K562 (cell line): ENCODE measurements around the gene CTIF. TPM values are rescaled to one million over a fixed set of nuclear protein-coding genes. Genes with fewer than 3 reads are reported as not detected.

ENCODE experiments used
- ATAC-seq: fragments of 200-7000 bp; cut with Tn5 transposase; 3 replicates; pipeline ENCODE4 v1.9.1; 2020; ENCODE audit warnings: moderate library complexity
- BruUV-seq: library from RNA; stranded (reverse); fragments of 400-500 nt; replicated peaks from 2 replicates; lab custom pipeline; 2021; lab: Mats Ljungman, UMichigan
- CTCF ChIA-PET: fragments of 300-600 bp; formaldehyde crosslinking; extraction: SDS; loops from one replicate; lab custom pipeline; 2021; ENCODE audit warnings: low intra/inter-chr PET ratio; lab: Yijun Ruan, JAX
- POLR2A ChIA-PET: fragments of 300-600, 350-650 bp; sonication (Branson Sonifier 250); formaldehyde crosslinking; extraction: SDS; loops from one replicate; lab custom pipeline; 2021; ENCODE audit warnings: antibody characterized with exemption, inconsistent platforms; lab: Yijun Ruan, JAX
- DNase-seq, 4 experiments: peaks; one replicate each; pipeline versions ENCODE4 v3.0.0 to v3.0.0-alpha.2; 2011 to 2018; ENCODE audit warnings: low spot score in 3 of 4, mixed read lengths in 3 of 4; ENCODE audit errors: extremely low read depth in 1 of 4
- FAIRE-seq: peaks from 2 replicates; lab custom pipeline; 2011; peaks lifted over from hg19 to GRCh38; lab: Jason Lieb, UNC
- H2AFZ ChIP-seq: 2 replicates; pipeline ENCODE4 v1.6.0; 2011; ENCODE audit warnings: low read depth, low read length, control low read depth, inconsistent platforms
- H3K27ac ChIP-seq: fragments of 200-600 bp; 3 replicates; pipeline ENCODE4 v1.8.0; 2011; ENCODE audit warnings: low read depth, mild to moderate bottlenecking, control low read depth, inconsistent platforms, low read length, moderate library complexity, mixed read lengths; ENCODE audit errors: extremely low read depth
- H3K27me3 ChIP-seq, 2 experiments: fragments of 300-600 bp in 1 of 2; 2 replicates in 1 of 2; 3 replicates in 1 of 2; pipeline versions ENCODE4 v1.6.0 to v1.8.0; 2011; ENCODE audit warnings: inconsistent platforms in 2 of 2, low read length in 2 of 2, mild to moderate bottlenecking in 1 of 2, mixed read lengths in 1 of 2, moderate library complexity in 1 of 2; ENCODE audit not compliant: control insufficient read depth in 2 of 2, insufficient read depth in 2 of 2
- H3K36me3 ChIP-seq: fragments of 300-600 bp; 3 replicates; pipeline ENCODE4 v1.8.0; 2011; ENCODE audit warnings: mild to moderate bottlenecking, low read length, inconsistent platforms; ENCODE audit not compliant: control insufficient read depth, insufficient read depth
- H3K4me1 ChIP-seq, 2 experiments: fragments of 200-600 bp in 1 of 2; replicated peaks in 1 of 2; 2 replicates in 1 of 2; 3 replicates in 1 of 2; pipeline versions ENCODE4 v1.5.1 to v1.8.0; 2011; ENCODE audit warnings: inconsistent platforms in 2 of 2, low read length in 2 of 2, mild to moderate bottlenecking in 1 of 2, mixed read lengths in 1 of 2, moderate library complexity in 1 of 2; ENCODE audit not compliant: control insufficient read depth in 2 of 2, insufficient read depth in 2 of 2
- H3K4me2 ChIP-seq: 2 replicates; pipeline ENCODE4 v1.6.1; 2011; ENCODE audit warnings: low read length, control low read depth, inconsistent platforms, mixed read lengths; ENCODE audit not compliant: insufficient read depth
- H3K4me3 ChIP-seq: fragments of 200-600 bp; sonication (generic), shearing (Covaris generic); 2 replicates; pipeline ENCODE4 v1.5.1; 2016; ENCODE audit warnings: control low read depth, inconsistent platforms
- H3K79me2 ChIP-seq: fragments of 200-600 bp; 3 replicates; pipeline ENCODE4 v1.8.0; 2011; ENCODE audit warnings: low read length, inconsistent platforms; ENCODE audit not compliant: control insufficient read depth, insufficient read depth
- H3K9ac ChIP-seq, 2 experiments: 2 replicates each; pipeline versions ENCODE4 v1.6.0 to v1.6.1; 2011; ENCODE audit warnings: low read depth in 2 of 2, low read length in 2 of 2, control low read depth in 1 of 2, inconsistent platforms in 1 of 2, mild to moderate bottlenecking in 1 of 2, mixed read lengths in 1 of 2; ENCODE audit not compliant: insufficient read depth in 1 of 2
- H3K9me1 ChIP-seq: one replicate; pipeline ENCODE4 v1.6.0; 2011; ENCODE audit warnings: inconsistent platforms, mild to moderate bottlenecking, low read length, moderate library complexity; ENCODE audit not compliant: control insufficient read depth, insufficient read depth
- H3K9me3 ChIP-seq: replicated peaks from 2 replicates; pipeline ENCODE4 v1.5.1; 2011; ENCODE audit warnings: low read depth, low read length, inconsistent platforms; ENCODE audit not compliant: control insufficient read depth, insufficient read depth
- H4K20me1 ChIP-seq: replicated peaks from 2 replicates; pipeline ENCODE4 v1.6.1; 2011; ENCODE audit warnings: low read length, inconsistent platforms, mixed read lengths; ENCODE audit not compliant: control insufficient read depth, insufficient read depth
- ESRRA ChIP-seq: fragments of 450-650 bp; IDR thresholded peaks from 2 replicates; pipeline ENCODE4 v1.6.1; 2014; ENCODE audit warnings: low read depth, mild to moderate bottlenecking, moderate library complexity, borderline replicate concordance
- MECOM ChIP-seq: fragments of 250-450 bp; sonication (Bioruptor Pico); IDR thresholded peaks from 2 replicates; pipeline ENCODE4 v1.8.0; 2022; ENCODE audit warnings: inconsistent platforms
- NR2C2 ChIP-seq, 2 experiments: fragments of 200-800 bp in 1 of 2; sonication (Bioruptor generic) in 1 of 2; sonication (generic) in 1 of 2; formaldehyde crosslinking in 1 of 2; IDR thresholded peaks; 2 replicates each; pipeline versions ENCODE4 v1.6.1 to v1.8.0; 2016 to 2022; ENCODE audit warnings: mild to moderate bottlenecking in 1 of 2, missing compliant biosample characterization in 1 of 2, missing genetic modification characterization in 1 of 2, missing genetic modification reagents in 1 of 2
- SAP30 ChIP-seq: fragments of 200-600 bp; sonication (generic); IDR thresholded peaks from 2 replicates; pipeline ENCODE4 v1.6.1; 2012; ENCODE audit warnings: borderline replicate concordance, low read depth, mild to moderate bottlenecking, moderate library complexity, low read length, control low read depth, inconsistent platforms; ENCODE audit not compliant: insufficient read depth, poor library complexity, severe bottlenecking
- STAT5B ChIP-seq: fragments of 250-450 bp; sonication (Bioruptor Pico); IDR thresholded peaks from 2 replicates; pipeline ENCODE4 v1.8.0; 2021; ENCODE audit warnings: mild to moderate bottlenecking, inconsistent platforms
- TAF1 ChIP-seq: IDR thresholded peaks from 2 replicates; pipeline ENCODE4 v1.6.1; 2011; ENCODE audit warnings: mild to moderate bottlenecking, low read length, moderate library complexity; ENCODE audit not compliant: insufficient read depth, control insufficient read depth, severe bottlenecking; ENCODE audit errors: extremely low read depth
- ZNF134 ChIP-seq: fragments of 250-450 bp; sonication (Bioruptor Pico); conservative IDR thresholded peaks from 2 replicates; pipeline ENCODE4 v1.4.0; 2020
- WGBS: fragments of 100-300 bp; shearing (Covaris generic); methylation state at CpG from one replicate; pipeline ENCODE4 v1.1.6; 2016; ENCODE audit warnings: low coverage, mixed read lengths; ENCODE audit not compliant: insufficient coverage; ENCODE audit errors: missing lambda C conversion rate; 5-methylcytosine and 5-hydroxymethylcytosine counted together
- in situ Hi-C: fragments of 300-500 bp; cut with MboI; formaldehyde crosslinking; loops from 4 replicates; pipeline ENCODE4 v1.15.0; 2018; ENCODE audit warnings: inconsistent platforms, mixed read lengths
- intact Hi-C: fragments of 100-400 bp; cut with micrococcal nuclease; formaldehyde crosslinking; loops from 2 replicates; pipeline ENCODE4 v1.14.2; 2022
- polyA plus RNA-seq, 8 experiments: library from polyadenylated mRNA; depleted of rRNA in 4 of 8; stranded (reverse) in 5 of 8; unstranded in 3 of 8; fragments of >200 nt; fragmentation: Nextera tagmentation in 2 of 8; fragmentation: Illumina TruSeq in 1 of 8; extraction: Ambion mirVana in 2 of 8; extraction: Trizol in 1 of 8; gene quantifications; 2 replicates each; pipeline versions ENCODE4 v1.2.1 to v1.2.3, GENCODE V29; 2011 to 2014; ENCODE audit warnings: inconsistent platforms in 1 of 8, missing spikeins in 1 of 8
- total RNA-seq, 7 experiments: library from RNA; depleted of rRNA in 6 of 7; stranded (reverse); fragments of >200 nt in 6 of 7; fragmentation: Illumina TruSeq in 2 of 7; extraction: Trizol in 2 of 7; gene quantifications; 2 replicates each; pipeline versions ENCODE4 v1.2.1 to v1.2.3, GENCODE V29; 2011 to 2021; ENCODE audit warnings: low replicate concordance in 1 of 7
- TF ChIP-seq, protein P1 (sequence below), 2 experiments: fragments of 450-650 bp in 1 of 2; sonication (generic) in 1 of 2; formaldehyde crosslinking in 1 of 2; IDR thresholded peaks in 1 of 2; conservative IDR thresholded peaks in 1 of 2; 2 replicates each; pipeline versions ENCODE4 v1.6.1 to v1.8.1; 2016 to 2023; ENCODE audit warnings: mild to moderate bottlenecking in 2 of 2, moderate library complexity in 2 of 2, inconsistent platforms in 1 of 2, missing genetic modification reagents in 1 of 2

The CTIF gene
- total and polyA plus RNA-seq, 9 of the 15 experiments (the other 6 are each of a cell fraction or from before 2014, with no cell fraction given): 0.17 to 11.5 (median 2.2) TPM

GRCh38 chr18:48534364-48534763 lies 4.5 kb upstream of the CTIF start:
- ChIA-PET CTCF (no interaction called here), POLR2A (no interaction called here)
- DNase-seq (no peak), ATAC-seq (no peak)
- H3K9me3 ChIP-seq: no peaks in the 10 kb centered on the region
- H3K27me3 ChIP-seq: no peaks in the 10 kb centered on the region
- H3K4me2 ChIP-seq: no peak overlapping the region
- in situ Hi-C loops: no loop called here
- H3K4me3 ChIP-seq: no peak overlapping the region
- peaks cover 2% of the 10 kb centered on the region; the same call in 1 of the 3 replicates for H3K79me2 ChIP-seq
- no peak overlapping the region for H3K9ac ChIP-seq
- peak overlapping the region; percentile 32; the same call in 1 of the 2 replicates for H2AFZ ChIP-seq
- H3K9me1 ChIP-seq: no peaks in the 10 kb centered on the region
- H3K27ac ChIP-seq: no peak overlapping the region
- peaks cover 2 to 10% of the 10 kb centered on the region in 2 experiments; a peak in 3 of 5 replicates for H3K4me1 ChIP-seq
- TF ChIP-seq SAP30 (no peak), NR2C2 (CRISPR knock-in tag; IDR thresholded peaks at IDR 0.05) (no peak), NR2C2 (tag; IDR thresholded peaks at IDR 0.05) (no peak), ESRRA (peak; percentile 26; the same call in 1 of the 2 replicates), ZNF134 (CRISPR knock-in tag) (no peak), TAF1 (no peak), MECOM (CRISPR knock-in tag) (no peak), STAT5B (no peak)
- TF ChIP-seq, protein P1, sequence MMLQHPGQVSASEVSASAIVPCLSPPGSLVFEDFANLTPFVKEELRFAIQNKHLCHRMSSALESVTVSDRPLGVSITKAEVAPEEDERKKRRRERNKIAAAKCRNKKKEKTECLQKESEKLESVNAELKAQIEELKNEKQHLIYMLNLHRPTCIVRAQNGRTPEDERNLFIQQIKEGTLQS (IDR thresholded peaks at IDR 0.05): peak; percentile 12; the same call in 1 of the 2 replicates
- TF ChIP-seq, protein P1 (CRISPR knock-in tag; conservative IDR thresholded peaks at IDR 0.05): no peak
- TF ChIP-seq, all 486 proteins: peak for 2
- 38% methylated on average over 3 of the region's 3 CpGs for WGBS
- no peak for FAIRE-seq
- intact Hi-C loops: no loop called here
- Histone ChIP-seq H3K36me3 (no peaks in the 10 kb centered on the region), H4K20me1 (no peaks in the 10 kb centered on the region)
- BruUV-seq: no TSS peak
